ENCODE measurements around the gene WWOX.

Gene WWOX

DNA sequence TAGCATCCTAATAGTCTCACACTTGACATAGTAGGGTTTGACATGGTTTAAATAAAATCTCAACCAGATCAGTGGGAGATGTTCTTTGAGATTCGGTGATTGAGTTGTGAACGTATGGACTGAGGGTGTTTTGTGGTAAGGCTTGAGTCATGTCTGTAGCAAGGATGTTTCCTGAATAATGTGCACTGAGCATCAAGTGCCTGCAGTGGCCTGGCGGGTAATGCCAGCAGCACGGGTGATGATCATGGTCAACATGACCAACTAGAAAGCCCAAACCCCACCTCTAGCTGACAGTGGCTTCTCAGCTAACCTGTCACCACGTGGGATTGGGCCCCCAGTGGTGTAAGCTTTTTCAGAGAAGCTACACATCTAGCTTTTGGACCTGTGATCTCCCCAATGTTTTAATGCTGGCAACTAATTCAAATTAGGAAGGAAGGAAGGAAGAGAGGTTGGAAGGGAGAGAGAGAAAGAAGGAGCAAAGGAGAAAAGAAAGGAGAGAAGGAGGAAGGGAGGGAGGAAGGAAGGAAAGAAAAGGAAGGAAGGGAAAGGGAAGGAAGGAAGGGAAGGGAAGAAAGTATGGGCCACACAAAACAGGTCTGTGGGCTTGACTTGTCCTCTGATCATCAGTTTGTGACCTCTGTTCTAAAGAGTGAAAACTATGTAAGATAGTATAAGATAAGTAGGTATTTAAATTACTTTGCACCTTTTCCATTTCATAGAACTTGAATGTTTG, 55.4 kb downstream of the WWOX start:
- DNase-seq (ENCODE audit: insufficient read length, low spot score), result no peak
- TF ChIP-seq SPI1 (IDR thresholded peaks at IDR 0.05; ENCODE audit: low read depth, low read length) (no peak), POU2F2 (IDR thresholded peaks at IDR 0.05; ENCODE audit: low read depth, low read length) (no peak), PAX5 (IDR thresholded peaks at IDR 0.05; ENCODE audit: insufficient read depth, low read length, severe bottlenecking) (no peak)
- no peak for FAIRE-seq

DNA sequence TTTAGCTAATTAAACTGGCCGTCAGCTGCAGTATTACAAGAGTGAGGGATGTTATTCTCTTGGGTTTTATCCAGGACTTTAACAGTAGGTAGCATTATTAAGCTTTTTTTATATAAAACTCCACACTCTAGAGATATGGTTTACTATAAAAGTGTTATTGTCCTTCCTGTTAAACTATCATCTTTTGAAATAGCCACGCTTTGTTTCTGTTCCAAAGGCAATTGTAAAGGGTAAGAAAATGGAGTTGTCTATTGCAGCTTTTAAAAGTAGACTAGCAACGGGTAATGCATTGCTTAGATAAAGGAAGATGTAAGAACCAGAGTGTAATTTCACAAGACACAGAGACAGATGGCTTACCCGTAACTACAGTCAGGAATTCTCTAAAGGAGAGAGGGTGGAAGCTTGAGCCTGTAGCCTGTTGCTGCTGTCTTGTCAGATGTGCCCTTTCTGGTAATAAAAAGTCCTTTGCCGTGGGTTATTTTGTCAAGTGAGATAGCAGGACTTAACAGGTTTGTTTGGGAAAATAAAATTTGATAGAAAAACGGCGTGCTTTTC, 56.4 kb downstream of the WWOX start:
- TF ChIP-seq PAX5 (IDR thresholded peaks at IDR 0.05; ENCODE audit: insufficient read depth, low read length, severe bottlenecking) (no peak), POLR2A (IDR thresholded peaks at IDR 0.05; ENCODE audit: low read depth, low read length) (no peak), POLR2AphosphoS5 (IDR thresholded peaks at IDR 0.05; ENCODE audit: low read depth, low read length) (no peak), POU2F2 (IDR thresholded peaks at IDR 0.05; ENCODE audit: low read depth, low read length) (no peak), TAF1 (IDR thresholded peaks at IDR 0.05; ENCODE audit: low read depth, low read length) (no peak), SPI1 (IDR thresholded peaks at IDR 0.05; ENCODE audit: low read depth, low read length) (no peak)
- DNase-seq (ENCODE audit: insufficient read length, low spot score), result no peak
- no peak for FAIRE-seq

DNA sequence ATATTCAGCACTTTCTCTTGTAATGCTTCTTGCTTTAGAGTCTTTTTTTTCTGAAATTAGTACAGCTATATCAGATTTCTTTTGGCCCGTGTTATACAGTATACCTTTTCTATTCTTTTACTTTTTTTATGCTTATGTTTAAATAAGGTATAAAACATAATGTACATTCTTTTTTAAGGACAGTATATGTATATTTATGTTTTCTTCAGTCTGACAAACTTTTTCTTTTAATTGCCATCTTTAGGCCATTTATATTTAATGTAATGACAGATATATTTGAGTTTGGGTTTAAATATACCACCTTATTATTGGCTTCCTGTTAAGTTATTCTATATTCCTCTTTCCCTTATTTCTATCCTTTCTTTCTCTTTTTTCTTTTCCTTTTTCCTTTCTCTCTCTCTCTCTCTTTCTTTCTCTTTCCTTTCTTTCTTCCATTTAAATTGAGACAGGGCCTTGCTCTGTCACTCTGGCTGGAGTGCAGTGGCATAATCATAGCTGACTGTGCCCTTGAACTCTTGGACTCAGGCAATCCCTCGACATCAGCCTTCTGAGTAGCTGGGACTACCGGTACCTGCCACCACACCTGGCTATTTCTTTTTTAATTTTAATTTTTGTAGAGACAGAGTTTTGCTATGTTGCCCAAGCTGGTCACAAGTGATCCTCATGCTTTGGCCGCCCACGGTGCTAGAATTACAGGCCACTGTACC, 61.7 kb downstream of the WWOX start:
- no peak for FAIRE-seq
- TF ChIP-seq POLR2AphosphoS5 (IDR thresholded peaks at IDR 0.05; ENCODE audit: low read depth, low read length) (no peak), POLR2A (IDR thresholded peaks at IDR 0.05; ENCODE audit: low read depth, low read length) (no peak), PAX5 (IDR thresholded peaks at IDR 0.05; ENCODE audit: insufficient read depth, low read length, severe bottlenecking) (no peak), TAF1 (IDR thresholded peaks at IDR 0.05; ENCODE audit: low read depth, low read length) (no peak), POU2F2 (IDR thresholded peaks at IDR 0.05; ENCODE audit: low read depth, low read length) (no peak), SPI1 (IDR thresholded peaks at IDR 0.05; ENCODE audit: low read depth, low read length) (no peak)
- DNase-seq (ENCODE audit: insufficient read length, low spot score), result no peak

DNA sequence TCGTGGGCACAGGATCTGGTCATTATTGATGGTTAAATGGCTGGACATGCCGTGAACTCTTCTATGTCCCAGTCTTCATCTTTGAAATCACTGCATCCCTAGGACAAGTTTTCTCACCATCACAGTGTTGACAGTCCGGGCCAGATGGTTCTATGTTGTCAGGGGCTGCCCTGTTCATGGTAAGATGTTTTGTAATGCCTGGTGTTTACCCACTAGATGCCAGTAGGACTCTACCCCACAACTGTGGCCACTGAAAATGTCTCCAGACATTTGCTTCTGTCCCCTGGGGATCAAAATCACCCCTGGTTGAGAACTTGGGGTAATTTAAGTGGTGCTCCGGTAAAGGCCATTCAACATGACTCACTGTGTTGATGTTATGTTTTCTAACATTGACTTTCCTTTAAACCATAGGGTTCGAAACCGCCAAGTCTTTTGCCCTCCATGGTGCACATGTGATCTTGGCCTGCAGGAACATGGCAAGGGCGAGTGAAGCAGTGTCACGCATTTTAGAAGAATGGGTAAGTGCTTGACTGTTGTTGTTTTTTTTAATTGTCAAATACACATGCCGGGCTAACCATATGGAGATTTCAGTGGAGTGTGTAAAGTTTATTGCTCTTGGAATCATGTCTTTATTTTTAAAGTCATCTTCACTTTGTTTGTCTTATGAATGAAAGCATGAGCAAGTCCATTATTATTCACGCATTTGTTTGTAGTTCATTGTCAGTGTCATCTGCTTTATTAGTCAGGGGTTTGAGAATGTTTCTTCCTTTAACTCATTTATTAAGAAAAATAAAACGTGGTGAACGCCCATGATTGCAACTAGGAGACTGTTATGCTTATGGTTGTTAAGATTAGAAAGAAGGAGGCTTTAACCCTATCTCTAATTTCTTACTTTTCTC, 64.6 kb downstream of the WWOX start:
- DNase-seq (ENCODE audit: insufficient read length, low spot score) (no peak), FAIRE-seq (no peak)
- no peak for TF ChIP-seq TAF1 (IDR thresholded peaks at IDR 0.05; ENCODE audit: low read depth, low read length)
- TF ChIP-seq POU2F2 (IDR thresholded peaks at IDR 0.05; ENCODE audit: low read depth, low read length), result no peak
- TF ChIP-seq POLR2AphosphoS5 (IDR thresholded peaks at IDR 0.05; ENCODE audit: low read depth, low read length), result no peak
- TF ChIP-seq POLR2A (IDR thresholded peaks at IDR 0.05; ENCODE audit: low read depth, low read length), result no peak
- TF ChIP-seq SPI1 (IDR thresholded peaks at IDR 0.05; ENCODE audit: low read depth, low read length), result no peak
- TF ChIP-seq PAX5 (IDR thresholded peaks at IDR 0.05; ENCODE audit: insufficient read depth, low read length, severe bottlenecking), result no peak

DNA sequence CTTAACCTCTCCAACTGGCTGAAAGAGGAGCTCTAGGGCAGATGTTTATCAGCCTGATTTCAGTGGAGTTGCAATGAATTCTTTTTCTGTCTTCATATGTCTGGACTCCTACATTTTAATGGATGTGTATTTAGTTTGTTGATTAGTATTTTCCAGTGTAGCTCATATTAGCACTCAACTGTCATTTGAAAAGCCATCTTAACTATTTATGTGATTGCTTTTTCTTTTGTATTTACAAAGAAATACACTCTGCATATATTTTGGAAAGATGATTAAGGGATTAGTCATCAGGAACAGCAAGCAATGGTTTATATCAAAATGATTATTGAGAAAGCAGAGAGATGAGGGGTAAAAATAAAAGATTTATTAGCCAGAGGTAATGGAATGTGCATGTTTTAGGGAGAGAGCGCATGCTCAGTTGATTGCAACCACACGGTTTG, 71.1 kb downstream of the WWOX start:
- DNase-seq (ENCODE audit: insufficient read length, low spot score), result no peak
- FAIRE-seq, result no peak

DNA sequence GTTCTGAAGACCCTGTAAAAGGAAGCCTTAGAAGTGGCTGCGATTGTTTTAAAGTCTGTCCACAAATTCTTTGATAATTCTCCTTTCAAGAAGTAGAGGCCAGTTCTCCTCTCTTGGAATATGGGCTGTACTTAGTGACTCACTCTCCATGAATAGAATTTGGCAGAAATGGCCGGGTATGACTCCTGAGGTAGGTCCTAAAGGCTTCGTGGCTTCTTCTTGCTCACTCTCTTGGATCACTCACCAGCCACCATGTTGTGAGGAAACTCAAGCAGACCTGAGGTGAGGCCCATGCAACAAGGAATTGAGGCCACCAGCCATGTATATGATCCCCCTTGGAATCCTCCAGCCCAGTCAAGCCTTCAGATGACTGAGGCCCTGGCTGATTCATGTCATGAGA, 75.8 kb downstream of the WWOX start:
- no peak for TF ChIP-seq POLR2AphosphoS5 (IDR thresholded peaks at IDR 0.05; ENCODE audit: low read depth, low read length)
- no peak for TF ChIP-seq POU2F2 (IDR thresholded peaks at IDR 0.05; ENCODE audit: low read depth, low read length)
- TF ChIP-seq PAX5 (IDR thresholded peaks at IDR 0.05; ENCODE audit: insufficient read depth, low read length, severe bottlenecking), result no peak
- TF ChIP-seq SPI1 (IDR thresholded peaks at IDR 0.05; ENCODE audit: low read depth, low read length), result no peak
- TF ChIP-seq POLR2A (IDR thresholded peaks at IDR 0.05; ENCODE audit: low read depth, low read length), result no peak
- TF ChIP-seq TAF1 (IDR thresholded peaks at IDR 0.05; ENCODE audit: low read depth, low read length), result no peak
- FAIRE-seq (no peak), DNase-seq (ENCODE audit: insufficient read length, low spot score) (no peak)

More for the DNA sequence above, 71.1 kb downstream of the WWOX start:
- TF ChIP-seq POU2F2 (IDR thresholded peaks at IDR 0.05; ENCODE audit: low read depth, low read length), result no peak
- no peak for TF ChIP-seq POLR2A (IDR thresholded peaks at IDR 0.05; ENCODE audit: low read depth, low read length)
- TF ChIP-seq PAX5 (IDR thresholded peaks at IDR 0.05; ENCODE audit: insufficient read depth, low read length, severe bottlenecking), result no peak
- no peak for TF ChIP-seq TAF1 (IDR thresholded peaks at IDR 0.05; ENCODE audit: low read depth, low read length)
- TF ChIP-seq POLR2AphosphoS5 (IDR thresholded peaks at IDR 0.05; ENCODE audit: low read depth, low read length), result no peak
- TF ChIP-seq SPI1 (IDR thresholded peaks at IDR 0.05; ENCODE audit: low read depth, low read length), result no peak

DNA sequence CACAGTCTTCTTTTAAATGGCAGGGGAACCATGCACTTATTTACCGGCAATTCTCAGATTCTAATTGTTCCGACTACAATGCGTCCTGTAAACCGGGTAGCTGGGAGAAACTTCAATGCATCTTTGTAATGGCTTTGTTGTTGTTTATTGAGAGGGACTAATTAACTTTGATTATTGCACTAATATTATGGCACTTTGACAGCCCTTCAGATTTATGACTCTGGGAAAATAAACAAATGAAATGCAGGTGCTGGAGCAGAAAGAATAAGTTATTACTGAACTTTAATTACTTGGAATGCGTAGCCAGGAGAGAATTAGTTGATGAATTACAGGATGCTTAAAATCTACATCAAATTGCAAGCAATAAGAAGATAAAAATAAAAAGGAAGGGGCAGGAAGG, 77.0 kb downstream of the WWOX start:
- FAIRE-seq (no peak), DNase-seq (ENCODE audit: insufficient read length, low spot score) (no peak)
- TF ChIP-seq POLR2A (IDR thresholded peaks at IDR 0.05; ENCODE audit: low read depth, low read length), result no peak
- TF ChIP-seq TAF1 (IDR thresholded peaks at IDR 0.05; ENCODE audit: low read depth, low read length), result no peak
- no peak for TF ChIP-seq PAX5 (IDR thresholded peaks at IDR 0.05; ENCODE audit: insufficient read depth, low read length, severe bottlenecking)
- TF ChIP-seq POU2F2 (IDR thresholded peaks at IDR 0.05; ENCODE audit: low read depth, low read length), result no peak
- no peak for TF ChIP-seq SPI1 (IDR thresholded peaks at IDR 0.05; ENCODE audit: low read depth, low read length)
- no peak for TF ChIP-seq POLR2AphosphoS5 (IDR thresholded peaks at IDR 0.05; ENCODE audit: low read depth, low read length)

DNA sequence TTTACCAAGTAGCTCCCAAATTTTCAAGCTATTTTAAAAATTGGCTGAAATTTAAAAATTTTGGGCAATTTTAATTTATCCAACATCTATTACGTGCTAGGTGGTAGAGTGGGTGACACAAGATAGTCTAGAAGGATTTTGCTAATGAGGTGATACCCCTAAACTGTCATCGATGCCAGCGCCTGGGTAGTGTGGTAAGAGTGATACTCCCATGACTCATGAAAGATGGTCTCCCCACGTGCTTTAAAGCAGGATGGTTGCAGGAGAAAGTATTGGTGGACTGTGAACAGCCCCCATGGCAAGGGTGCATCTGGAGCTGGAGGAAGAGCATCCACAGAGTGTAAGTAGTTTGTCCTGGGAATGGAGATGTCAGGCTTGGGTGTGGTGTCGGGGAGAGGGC, 77.8 kb downstream of the WWOX start:
- TF ChIP-seq POLR2A (IDR thresholded peaks at IDR 0.05; ENCODE audit: low read depth, low read length) (no peak), POLR2AphosphoS5 (IDR thresholded peaks at IDR 0.05; ENCODE audit: low read depth, low read length) (no peak), TAF1 (IDR thresholded peaks at IDR 0.05; ENCODE audit: low read depth, low read length) (no peak)
- FAIRE-seq (no peak), DNase-seq (ENCODE audit: insufficient read length, low spot score) (no peak)

DNA sequence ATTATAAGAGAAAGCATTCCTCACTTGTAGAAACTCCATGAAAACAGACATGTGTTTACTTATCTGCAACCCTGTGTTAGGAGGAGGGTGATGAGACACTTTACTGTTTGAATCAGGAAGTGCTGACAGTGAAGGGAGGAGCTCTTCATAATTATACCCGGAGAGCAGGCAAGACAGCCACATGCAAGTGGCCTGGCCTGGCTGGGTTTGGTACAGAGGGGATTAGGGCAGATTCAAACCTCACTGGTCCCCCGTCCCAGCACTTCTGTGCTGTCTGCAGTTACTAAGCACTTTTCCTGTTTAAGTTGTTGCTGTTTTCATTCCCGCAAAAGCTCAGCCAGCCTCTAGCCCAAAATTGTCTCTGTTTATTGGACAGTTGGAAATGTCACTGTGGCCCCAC, 78.5 kb downstream of the WWOX start:
- FAIRE-seq, result no peak
- DNase-seq (ENCODE audit: insufficient read length, low spot score), result no peak
- TF ChIP-seq SPI1 (IDR thresholded peaks at IDR 0.05; ENCODE audit: low read depth, low read length) (no peak), PAX5 (IDR thresholded peaks at IDR 0.05; ENCODE audit: insufficient read depth, low read length, severe bottlenecking) (no peak), TAF1 (IDR thresholded peaks at IDR 0.05; ENCODE audit: low read depth, low read length) (no peak), POLR2A (IDR thresholded peaks at IDR 0.05; ENCODE audit: low read depth, low read length) (no peak), POLR2AphosphoS5 (IDR thresholded peaks at IDR 0.05; ENCODE audit: low read depth, low read length) (no peak), POU2F2 (IDR thresholded peaks at IDR 0.05; ENCODE audit: low read depth, low read length) (no peak)

Data from GM12891 (cell line).